HEK293 (cell line): ENCODE data around the gene CLP1.

Source experiments
- EGR2 ChIP-seq: fragments of 450-650 bp; formaldehyde crosslinking; IDR thresholded peaks from 2 replicates; pipeline ENCODE4 v1.5.1; 2016; ENCODE audit warnings: low read depth, missing biosample characterization, missing genetic modification characterization
- GLIS2 ChIP-seq: fragments of 450-650 bp; formaldehyde crosslinking; IDR thresholded peaks from 2 replicates; pipeline ENCODE4 v1.5.1; 2016; ENCODE audit warnings: missing biosample characterization, missing genetic modification characterization
- KLF17 ChIP-seq: fragments of 450-650 bp; formaldehyde crosslinking; IDR thresholded peaks from 2 replicates; pipeline ENCODE4 v1.5.1; 2016; ENCODE audit warnings: missing biosample characterization, missing genetic modification characterization
- PATZ1 ChIP-seq: fragments of 450-650 bp; formaldehyde crosslinking; IDR thresholded peaks from 2 replicates; pipeline ENCODE4 v1.5.1; 2016; ENCODE audit warnings: missing biosample characterization, missing genetic modification characterization
- SP2 ChIP-seq: fragments of 450-650 bp; formaldehyde crosslinking; IDR thresholded peaks from 2 replicates; pipeline ENCODE4 v1.5.1; 2016; ENCODE audit warnings: missing biosample characterization, missing genetic modification characterization
- SP3 ChIP-seq: fragments of 450-650 bp; formaldehyde crosslinking; IDR thresholded peaks from 2 replicates; pipeline ENCODE4 v1.5.1; 2016; ENCODE audit warnings: missing biosample characterization, missing genetic modification characterization
- WT1 ChIP-seq: fragments of 450-650 bp; formaldehyde crosslinking; IDR thresholded peaks from 2 replicates; pipeline ENCODE4 v1.5.1; 2016; ENCODE audit warnings: missing biosample characterization, missing genetic modification characterization
- ZBTB20 ChIP-seq: fragments of 450-650 bp; formaldehyde crosslinking; IDR thresholded peaks from 2 replicates; pipeline ENCODE4 v1.5.1; 2016; ENCODE audit warnings: missing biosample characterization, missing genetic modification characterization
- ZBTB21 ChIP-seq: fragments of 450-650 bp; formaldehyde crosslinking; IDR thresholded peaks from 2 replicates; pipeline ENCODE4 v1.5.1; 2017; ENCODE audit warnings: missing biosample characterization, missing genetic modification characterization
- ZBTB48 ChIP-seq: fragments of 450-650 bp; formaldehyde crosslinking; IDR thresholded peaks from 2 replicates; pipeline ENCODE4 v1.5.1; 2016; ENCODE audit warnings: missing biosample characterization, missing genetic modification characterization
- ZFHX2 ChIP-seq: fragments of 450-650 bp; formaldehyde crosslinking; conservative IDR thresholded peaks from 2 replicates; pipeline ENCODE4 v1.5.1; 2016; ENCODE audit warnings: missing biosample characterization, missing genetic modification characterization
- ZFP37 ChIP-seq: fragments of 450-650 bp; formaldehyde crosslinking; IDR thresholded peaks from 2 replicates; pipeline ENCODE4 v1.5.1; 2016; ENCODE audit warnings: missing biosample characterization, missing genetic modification characterization
- ZNF133 ChIP-seq: fragments of 450-650 bp; formaldehyde crosslinking; IDR thresholded peaks from 2 replicates; pipeline ENCODE4 v1.5.1; 2016; ENCODE audit warnings: missing biosample characterization, missing genetic modification characterization
- ZNF398 ChIP-seq: fragments of 450-650 bp; formaldehyde crosslinking; IDR thresholded peaks from 2 replicates; pipeline ENCODE4 v1.5.1; 2017; ENCODE audit warnings: missing biosample characterization, missing genetic modification characterization
- ZNF449 ChIP-seq: fragments of 450-650 bp; formaldehyde crosslinking; IDR thresholded peaks from 2 replicates; pipeline ENCODE4 v1.5.1; 2017; ENCODE audit warnings: missing biosample characterization, mild to moderate bottlenecking, missing genetic modification characterization, moderate library complexity
- ZNF560 ChIP-seq: fragments of 450-650 bp; formaldehyde crosslinking; IDR thresholded peaks from 2 replicates; pipeline ENCODE4 v1.5.1; 2017; ENCODE audit warnings: missing biosample characterization, missing genetic modification characterization, borderline replicate concordance
- ZNF600 ChIP-seq: fragments of 450-650 bp; formaldehyde crosslinking; IDR thresholded peaks from 2 replicates; pipeline ENCODE4 v1.5.1; 2016; ENCODE audit warnings: missing biosample characterization, missing genetic modification characterization
- ZNF629 ChIP-seq: fragments of 450-650 bp; formaldehyde crosslinking; IDR thresholded peaks from 2 replicates; pipeline ENCODE4 v1.5.1; 2017; ENCODE audit warnings: missing biosample characterization, missing genetic modification characterization
- ZNF677 ChIP-seq: fragments of 450-650 bp; IDR thresholded peaks from 2 replicates; pipeline ENCODE4 v1.5.0; 2018; ENCODE audit warnings: missing biosample characterization, mild to moderate bottlenecking, missing genetic modification characterization, moderate library complexity
- ZNF692 ChIP-seq: fragments of 450-650 bp; formaldehyde crosslinking; IDR thresholded peaks from 2 replicates; pipeline ENCODE4 v1.5.1; 2016; ENCODE audit warnings: missing biosample characterization, missing genetic modification characterization
- TF ChIP-seq, protein P1 (sequence below): fragments of 450-650 bp; formaldehyde crosslinking; IDR thresholded peaks from 2 replicates; pipeline ENCODE4 v1.5.1; 2016; ENCODE audit warnings: missing biosample characterization, missing genetic modification characterization

The CLP1 gene

GRCh38 chr11:57649826-57650738, 7.5 kb upstream of the CLP1 start, which contains the start of gene YPEL4 (continued):
- TF ChIP-seq, protein P1, sequence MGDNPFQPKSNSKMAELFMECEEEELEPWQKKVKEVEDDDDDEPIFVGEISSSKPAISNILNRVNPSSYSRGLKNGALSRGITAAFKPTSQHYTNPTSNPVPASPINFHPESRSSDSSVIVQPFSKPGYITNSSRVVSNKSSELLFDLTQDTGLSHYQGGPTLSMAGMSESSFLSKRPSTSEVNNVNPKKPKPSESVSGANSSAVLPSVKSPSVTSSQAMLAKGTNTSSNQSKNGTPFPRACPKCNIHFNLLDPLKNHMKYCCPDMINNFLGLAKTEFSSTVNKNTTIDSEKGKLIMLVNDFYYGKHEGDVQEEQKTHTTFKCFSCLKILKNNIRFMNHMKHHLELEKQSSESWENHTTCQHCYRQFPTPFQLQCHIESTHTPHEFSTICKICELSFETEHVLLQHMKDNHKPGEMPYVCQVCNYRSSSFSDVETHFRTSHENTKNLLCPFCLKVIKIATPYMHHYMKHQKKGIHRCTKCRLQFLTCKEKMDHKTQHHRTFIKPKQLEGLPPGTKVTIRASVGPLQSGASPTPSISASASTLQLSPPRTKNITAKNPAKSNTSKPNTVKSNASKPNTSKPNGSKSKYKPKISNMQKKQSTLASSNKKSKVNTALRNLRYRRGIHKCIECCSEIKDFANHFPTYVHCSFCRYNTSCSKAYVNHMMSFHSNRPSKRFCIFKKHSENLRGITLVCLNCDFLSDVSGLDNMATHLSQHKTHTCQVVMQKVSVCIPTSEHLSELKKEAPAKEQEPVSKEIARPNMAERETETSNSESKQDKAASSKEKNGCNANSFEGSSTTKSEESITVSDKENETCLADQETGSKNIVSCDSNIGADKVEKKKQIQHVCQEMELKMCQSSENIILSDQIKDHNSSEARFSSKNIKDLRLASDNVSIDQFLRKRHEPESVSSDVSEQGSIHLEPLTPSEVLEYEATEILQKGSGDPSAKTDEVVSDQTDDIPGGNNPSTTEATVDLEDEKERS, result no peak
- TF ChIP-seq GLIS2 (tag by site-specific recombination) (peak; percentile 74), WT1 (tag by site-specific recombination) (no peak), ZNF560 (tag by site-specific recombination) (no peak), SP2 (tag by site-specific recombination) (peak; percentile 24; the same call in 1 of the 2 replicates), SP3 (tag by site-specific recombination) (peak; percentile 21; the same call in 1 of the 2 replicates), PATZ1 (tag by site-specific recombination) (peak; percentile 53), ZNF449 (tag by site-specific recombination) (no peak), ZNF677 (no peak), ZNF692 (tag by site-specific recombination) (0 out of 2 replicates have a peak, but pooled peaks have one; percentile 24), EGR2 (tag by site-specific recombination) (peak; percentile 72), ZFP37 (tag by site-specific recombination) (0 out of 2 replicates have a peak, but pooled peaks have one; percentile 32), ZNF133 (tag by site-specific recombination) (0 out of 2 replicates have a peak, but pooled peaks have one; percentile 12), ZNF398 (tag by site-specific recombination) (peak; percentile 87), ZNF600 (peak; percentile 65), ZFHX2 (tag by site-specific recombination) (peak; percentile 78), ZBTB20 (tag by site-specific recombination) (peak; percentile 30; the same call in 1 of the 2 replicates), ZBTB48 (0 out of 2 replicates have a peak, but pooled peaks have one; percentile 43), KLF17 (tag by site-specific recombination) (0 out of 2 replicates have a peak, but pooled peaks have one; percentile 18), ZNF629 (tag by site-specific recombination) (peak; percentile 88), ZBTB21 (tag by site-specific recombination) (peak; percentile 73)
- TF ChIP-seq, all 188 proteins: peak for 19
